B cell (primary cell): ENCODE results near the gene PRUNE2. TPM values are rescaled to one million over a fixed set of nuclear protein-coding genes. Genes with fewer than 3 reads are reported as not detected.

Experiments used
- ATAC-seq: fragments of 200-7000 bp; cut with Tn5 transposase; one replicate; pipeline ENCODE4 v1.10.0; 2021; ENCODE audit warnings: low read depth, mild to moderate bottlenecking, moderate number of reproducible peaks, moderate library complexity
- CTCF ChIA-PET: fragments of 350-600 bp; sonication (Branson Sonifier 250); formaldehyde crosslinking; loops from one replicate; lab custom pipeline; 2021; ENCODE audit warnings: antibody characterized with exemption, inconsistent platforms; lab: Charles Lee
- POLR2A ChIA-PET: fragments of 350-600 bp; sonication (Branson Sonifier 250); formaldehyde crosslinking; loops from one replicate; lab custom pipeline; 2021; ENCODE audit warnings: antibody characterized with exemption; lab: Charles Lee
- DNase-seq: peaks from one replicate; pipeline ENCODE4 v3.0.0; 2013
- H2AFZ ChIP-seq: 2 replicates; pipeline ENCODE4 v1.6.1; 2012; ENCODE audit warnings: mild to moderate bottlenecking, low read depth, low read length; ENCODE audit not compliant: insufficient read depth, poor library complexity, severe bottlenecking
- H3K27ac ChIP-seq, 2 donors: 1 replicate in 1 of 2; 2 replicates in 1 of 2; pipeline ENCODE4 v1.5.1; 2012 to 2013; ENCODE audit warnings: low read length in 2 of 2, mild to moderate bottlenecking in 2 of 2, moderate library complexity in 1 of 2
- H3K27me3 ChIP-seq, 4 experiments: fragments of 200-600 bp in 1 of 4; sonication (generic) in 1 of 4; replicated peaks in 1 of 4; 1 replicate in 2 of 4; 2 replicates in 2 of 4; pipeline versions ENCODE4 v1.6.1 to v1.7.0; 2013 to 2016; ENCODE audit warnings: low read length in 3 of 4, mild to moderate bottlenecking in 2 of 4, mixed read lengths in 1 of 4, moderate library complexity in 1 of 4; ENCODE audit not compliant: insufficient read depth in 4 of 4, control insufficient read depth in 3 of 4; ENCODE audit errors: control extremely low read depth in 1 of 4
- H3K36me3 ChIP-seq, 2 experiments: replicated peaks in 1 of 2; 1 replicate in 1 of 2; 2 replicates in 1 of 2; pipeline versions ENCODE4 v1.6.1 to v1.7.1; 2013; ENCODE audit warnings: low read length in 1 of 2; ENCODE audit not compliant: insufficient read depth in 2 of 2, control insufficient read depth in 1 of 2; ENCODE audit errors: control extremely low read depth in 1 of 2, extremely low read depth in 1 of 2
- H3K4me1 ChIP-seq, 2 donors: fragments of 200-600 bp in 1 of 2; sonication (generic) in 1 of 2; 1 replicate in 1 of 2; 2 replicates in 1 of 2; pipeline versions ENCODE4 v1.5.1 to v1.6.1; 2013 to 2017; ENCODE audit warnings: low read length in 2 of 2; ENCODE audit not compliant: control insufficient read depth in 2 of 2, insufficient read depth in 2 of 2
- H3K4me2 ChIP-seq: replicated peaks from 2 replicates; pipeline ENCODE3; 2012; ENCODE audit warnings: mild to moderate bottlenecking, low read depth, low read length; ENCODE audit not compliant: poor library complexity, severe bottlenecking
- H3K4me3 ChIP-seq, 5 experiments: fragments of 200-600 bp in 1 of 5; sonication (generic) in 1 of 5; 1 replicate in 3 of 5; 2 replicates in 2 of 5; pipeline versions ENCODE4 v1.5.1 to v1.7.0; 2011 to 2016; ENCODE audit warnings: low read length in 4 of 5, mild to moderate bottlenecking in 4 of 5, low read depth in 2 of 5, control low read depth in 1 of 5, moderate library complexity in 1 of 5; ENCODE audit not compliant: insufficient read depth in 1 of 5; ENCODE audit errors: control extremely low read depth in 1 of 5, extremely low read depth in 1 of 5
- H3K79me2 ChIP-seq: fragments of 200-600 bp; sonication (generic); one replicate; pipeline ENCODE4 v1.6.0; 2016; ENCODE audit warnings: low read length; ENCODE audit not compliant: control insufficient read depth, insufficient read depth
- H3K9ac ChIP-seq: fragments of 200-600 bp; sonication (generic); 2 replicates; pipeline ENCODE4 v1.6.1; 2017; ENCODE audit warnings: mild to moderate bottlenecking, low read length, moderate library complexity
- H3K9me3 ChIP-seq, 3 donors: one replicate each; pipeline versions ENCODE4 v1.6.1 to v1.7.1; 2013; ENCODE audit warnings: low read length in 2 of 3; ENCODE audit not compliant: control insufficient read depth in 2 of 3, insufficient read depth in 1 of 3; ENCODE audit errors: control extremely low read depth in 1 of 3
- H4K20me1 ChIP-seq: 2 replicates; pipeline ENCODE4 v1.6.0; 2012; ENCODE audit warnings: mild to moderate bottlenecking, low read length; ENCODE audit not compliant: insufficient read depth, control insufficient read depth, poor library complexity, severe bottlenecking
- H3K27ac Mint-ChIP-seq: one replicate; pipeline ENCODE4 v1.8.0; 2021; ENCODE audit warnings: mixed read lengths
- H3K27me3 Mint-ChIP-seq: one replicate; pipeline ENCODE4 v1.8.0; 2021; ENCODE audit warnings: mixed read lengths
- H3K4me1 Mint-ChIP-seq: one replicate; pipeline ENCODE4 v1.8.0; 2021; ENCODE audit warnings: mixed read lengths
- H3K4me3 Mint-ChIP-seq: one replicate; pipeline ENCODE4 v1.8.0; 2021; ENCODE audit warnings: mixed read lengths
- H3K9me3 Mint-ChIP-seq: one replicate; pipeline ENCODE4 v1.8.0; 2022; ENCODE audit warnings: mixed read lengths; ENCODE audit not compliant: insufficient read depth
- EZH2 ChIP-seq: IDR thresholded peaks from 2 replicates; pipeline ENCODE4 v1.6.1; 2012; ENCODE audit warnings: borderline replicate concordance, low read depth, mild to moderate bottlenecking, moderate library complexity, low read length; ENCODE audit not compliant: insufficient read depth, poor library complexity, severe bottlenecking
- WGBS: methylation state at CpG from one replicate; pipeline ENCODE4 v1.1.5; 2013; ENCODE audit warnings: missing lambda C conversion rate; ENCODE audit not compliant: insufficient coverage; 5-methylcytosine and 5-hydroxymethylcytosine counted together
- intact Hi-C: fragments of 100-400 bp; cut with micrococcal nuclease; formaldehyde crosslinking; loops from one replicate; pipeline ENCODE4 v1.10.0; 2022
- polyA plus RNA-seq: library from polyadenylated mRNA; depleted of rRNA; stranded (reverse); fragments of >200 nt; gene quantifications from 2 replicates; pipeline ENCODE4 v1.2.3, GENCODE V29; 2012
- total RNA-seq, 2 donors: library from RNA; stranded (reverse); fragments of 120-200 nt in 1 of 2; gene quantifications; 1 replicate in 1 of 2; 2 replicates in 1 of 2; pipeline versions ENCODE4 v1.2.3 to v1.2.4, GENCODE V29; 2013 to 2022
- TF ChIP-seq, protein P1 (sequence below): fragments of 200-600 bp; IDR thresholded peaks from one replicate; pipeline ENCODE4 v1.8.0; 2022; ENCODE audit warnings: antibody characterized with exemption, mild to moderate bottlenecking

The PRUNE2 gene
- total and polyA plus RNA-seq, 2 donors (not counting 1 experiment from before 2014, with no cell fraction given) = 0.12 TPM; not detected in 1

DNA sequence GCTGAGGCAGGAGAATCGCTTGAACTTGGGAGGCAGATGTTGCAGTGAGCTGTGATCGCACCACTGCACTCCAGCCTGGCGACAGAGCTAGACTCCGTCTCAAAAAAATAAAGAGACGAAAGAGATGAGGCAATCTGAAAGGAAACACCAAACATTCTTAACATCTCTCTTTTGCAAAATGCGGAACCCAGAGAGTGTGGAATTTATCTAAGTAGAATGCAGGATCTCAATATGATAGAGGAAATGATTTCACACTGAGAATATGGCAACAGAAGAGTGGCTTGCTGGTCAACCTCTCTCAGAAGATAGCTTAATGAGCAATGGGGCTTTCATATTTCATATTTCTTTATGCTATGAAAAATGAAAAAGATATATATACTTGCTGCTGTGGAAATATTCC lies 175.1 kb downstream of the PRUNE2 start:
- CTCF ChIA-PET = no interaction called here
- no peak overlapping the region for H3K4me3 ChIP-seq
- no peaks in the 10 kb centered on the region for H3K36me3 ChIP-seq
- H3K4me1 Mint-ChIP-seq = no peaks in the 10 kb centered on the region
- no peak overlapping the region for H3K4me2 ChIP-seq
- no peaks in the 10 kb centered on the region for H3K79me2 ChIP-seq
- DNase-seq (no peak), ATAC-seq (no peak)
- no peak overlapping the region for H3K4me3 Mint-ChIP-seq
- no peak overlapping the region for H3K27ac Mint-ChIP-seq
- no peak for TF ChIP-seq EZH2
- TF ChIP-seq, protein P1, sequence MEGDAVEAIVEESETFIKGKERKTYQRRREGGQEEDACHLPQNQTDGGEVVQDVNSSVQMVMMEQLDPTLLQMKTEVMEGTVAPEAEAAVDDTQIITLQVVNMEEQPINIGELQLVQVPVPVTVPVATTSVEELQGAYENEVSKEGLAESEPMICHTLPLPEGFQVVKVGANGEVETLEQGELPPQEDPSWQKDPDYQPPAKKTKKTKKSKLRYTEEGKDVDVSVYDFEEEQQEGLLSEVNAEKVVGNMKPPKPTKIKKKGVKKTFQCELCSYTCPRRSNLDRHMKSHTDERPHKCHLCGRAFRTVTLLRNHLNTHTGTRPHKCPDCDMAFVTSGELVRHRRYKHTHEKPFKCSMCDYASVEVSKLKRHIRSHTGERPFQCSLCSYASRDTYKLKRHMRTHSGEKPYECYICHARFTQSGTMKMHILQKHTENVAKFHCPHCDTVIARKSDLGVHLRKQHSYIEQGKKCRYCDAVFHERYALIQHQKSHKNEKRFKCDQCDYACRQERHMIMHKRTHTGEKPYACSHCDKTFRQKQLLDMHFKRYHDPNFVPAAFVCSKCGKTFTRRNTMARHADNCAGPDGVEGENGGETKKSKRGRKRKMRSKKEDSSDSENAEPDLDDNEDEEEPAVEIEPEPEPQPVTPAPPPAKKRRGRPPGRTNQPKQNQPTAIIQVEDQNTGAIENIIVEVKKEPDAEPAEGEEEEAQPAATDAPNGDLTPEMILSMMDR = no peak
- no peak overlapping the region for H2AFZ ChIP-seq
- no peaks in the 10 kb centered on the region for H3K27me3 ChIP-seq
- WGBS = no CpG with 5 or more reads among the region's 6 CpGs
- no peaks in the 10 kb centered on the region for H3K9me3 ChIP-seq
- POLR2A ChIA-PET = no interaction called here
- peaks cover 14% of the 10 kb centered on the region for H3K27me3 Mint-ChIP-seq
- intact Hi-C loops = no loop called here
- H3K27ac ChIP-seq = no peak overlapping the region
- H4K20me1 ChIP-seq = no peaks in the 10 kb centered on the region
- H3K9ac ChIP-seq = no peak overlapping the region
- H3K4me1 ChIP-seq = no peaks in the 10 kb centered on the region
- H3K9me3 Mint-ChIP-seq = no peaks in the 10 kb centered on the region

DNA sequence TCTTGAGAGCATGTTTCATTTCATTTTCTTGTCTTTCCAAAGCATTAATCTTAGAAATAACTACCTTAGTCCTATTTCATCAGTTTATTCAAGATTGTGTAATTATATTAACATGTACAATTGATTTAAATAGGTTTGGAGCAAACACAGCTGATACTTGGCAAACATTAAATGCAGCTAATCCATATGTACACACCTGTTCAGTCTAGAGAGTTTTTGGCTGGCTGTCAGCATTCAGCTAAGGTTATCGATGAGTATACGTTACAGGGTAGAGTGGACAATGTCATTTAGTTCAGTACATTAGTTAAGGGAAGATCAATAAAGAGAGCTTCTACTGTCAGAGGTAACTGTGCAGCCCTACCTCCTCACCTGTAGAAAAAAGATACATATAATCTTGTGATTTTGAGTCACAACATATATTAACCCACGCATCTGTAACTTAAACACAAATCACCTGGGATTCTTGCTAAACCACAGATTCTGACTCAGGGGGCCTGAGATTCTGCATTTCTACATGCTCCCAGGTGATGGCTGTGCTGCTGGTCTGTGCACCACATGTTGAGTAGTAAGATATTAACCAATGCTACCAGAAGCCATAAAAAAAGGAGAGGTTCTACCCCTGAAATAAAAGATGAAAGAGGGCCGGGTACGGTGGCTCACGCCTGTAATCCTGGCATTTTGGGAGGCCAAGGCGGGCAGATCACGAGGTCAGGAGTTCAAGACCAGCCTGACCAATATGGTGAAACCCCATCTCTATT lies 175.8 kb downstream of the PRUNE2 start:
- H3K4me1 ChIP-seq = no peaks in the 10 kb centered on the region
- no peak overlapping the region for H2AFZ ChIP-seq
- H4K20me1 ChIP-seq = no peaks in the 10 kb centered on the region
- Mint-ChIP-seq H3K27me3 (peaks cover 14% of the 10 kb centered on the region), H3K27ac (no peak overlapping the region), H3K9me3 (no peaks in the 10 kb centered on the region), H3K4me1 (no peaks in the 10 kb centered on the region), H3K4me3 (no peak overlapping the region)
- H3K27me3 ChIP-seq = no peaks in the 10 kb centered on the region
- no peak overlapping the region for H3K4me2 ChIP-seq
- no peaks in the 10 kb centered on the region for H3K79me2 ChIP-seq
- no peak overlapping the region for H3K4me3 ChIP-seq
- no peaks in the 10 kb centered on the region for H3K36me3 ChIP-seq
- TF ChIP-seq, protein P1 = no peak
- no peak for TF ChIP-seq EZH2
- DNase-seq (no peak), ATAC-seq (no peak)
- ChIA-PET CTCF (interaction anchor here (0.8 kb wide), 1 partner anchor 283 kb away, joined by 3 read pairs; no protein-coding TSS in a partner anchor), POLR2A (no interaction called here)
- 91% methylated on average over 5 of the region's 8 CpGs for WGBS
- no peak overlapping the region for H3K27ac ChIP-seq
- H3K9ac ChIP-seq = no peak overlapping the region
- intact Hi-C loops = no loop called here
- H3K9me3 ChIP-seq = no peaks in the 10 kb centered on the region
